WI38 (cell line): ENCODE measurements around the gene DENND1B.

Source experiments
- H3K4me3 ChIP-seq: 2 replicates; pipeline ENCODE4 v1.5.1; 2011; ENCODE audit warnings: low read depth, mild to moderate bottlenecking, control low read depth, low read length
- TF ChIP-seq, protein P1 (sequence below): IDR thresholded peaks from 2 replicates; pipeline ENCODE4 v1.5.1; 2012; ENCODE audit warnings: low read depth, mild to moderate bottlenecking, control low read depth, low read length

DENND1B gene

DNA sequence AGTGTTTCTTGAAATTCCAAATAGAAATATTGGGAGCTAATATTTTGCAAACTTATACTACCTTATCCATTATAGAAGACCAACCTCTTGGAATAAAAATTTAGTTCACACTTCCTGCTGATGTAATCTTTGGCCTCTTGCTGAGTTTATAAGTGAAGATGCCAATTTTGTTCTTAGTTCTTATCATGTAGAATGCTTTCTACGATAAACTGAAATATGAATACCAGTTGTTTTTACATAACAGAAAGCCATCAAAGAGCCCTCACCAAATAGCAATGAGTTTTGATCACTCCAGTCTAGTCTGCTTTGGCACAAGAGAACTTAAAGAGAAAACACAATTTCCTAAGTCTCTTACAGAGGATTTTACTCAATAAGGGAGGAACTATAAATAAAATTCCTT, 89.5 kb downstream of the DENND1B start:
- TF ChIP-seq, protein P1, sequence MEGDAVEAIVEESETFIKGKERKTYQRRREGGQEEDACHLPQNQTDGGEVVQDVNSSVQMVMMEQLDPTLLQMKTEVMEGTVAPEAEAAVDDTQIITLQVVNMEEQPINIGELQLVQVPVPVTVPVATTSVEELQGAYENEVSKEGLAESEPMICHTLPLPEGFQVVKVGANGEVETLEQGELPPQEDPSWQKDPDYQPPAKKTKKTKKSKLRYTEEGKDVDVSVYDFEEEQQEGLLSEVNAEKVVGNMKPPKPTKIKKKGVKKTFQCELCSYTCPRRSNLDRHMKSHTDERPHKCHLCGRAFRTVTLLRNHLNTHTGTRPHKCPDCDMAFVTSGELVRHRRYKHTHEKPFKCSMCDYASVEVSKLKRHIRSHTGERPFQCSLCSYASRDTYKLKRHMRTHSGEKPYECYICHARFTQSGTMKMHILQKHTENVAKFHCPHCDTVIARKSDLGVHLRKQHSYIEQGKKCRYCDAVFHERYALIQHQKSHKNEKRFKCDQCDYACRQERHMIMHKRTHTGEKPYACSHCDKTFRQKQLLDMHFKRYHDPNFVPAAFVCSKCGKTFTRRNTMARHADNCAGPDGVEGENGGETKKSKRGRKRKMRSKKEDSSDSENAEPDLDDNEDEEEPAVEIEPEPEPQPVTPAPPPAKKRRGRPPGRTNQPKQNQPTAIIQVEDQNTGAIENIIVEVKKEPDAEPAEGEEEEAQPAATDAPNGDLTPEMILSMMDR, result no peak

DNA sequence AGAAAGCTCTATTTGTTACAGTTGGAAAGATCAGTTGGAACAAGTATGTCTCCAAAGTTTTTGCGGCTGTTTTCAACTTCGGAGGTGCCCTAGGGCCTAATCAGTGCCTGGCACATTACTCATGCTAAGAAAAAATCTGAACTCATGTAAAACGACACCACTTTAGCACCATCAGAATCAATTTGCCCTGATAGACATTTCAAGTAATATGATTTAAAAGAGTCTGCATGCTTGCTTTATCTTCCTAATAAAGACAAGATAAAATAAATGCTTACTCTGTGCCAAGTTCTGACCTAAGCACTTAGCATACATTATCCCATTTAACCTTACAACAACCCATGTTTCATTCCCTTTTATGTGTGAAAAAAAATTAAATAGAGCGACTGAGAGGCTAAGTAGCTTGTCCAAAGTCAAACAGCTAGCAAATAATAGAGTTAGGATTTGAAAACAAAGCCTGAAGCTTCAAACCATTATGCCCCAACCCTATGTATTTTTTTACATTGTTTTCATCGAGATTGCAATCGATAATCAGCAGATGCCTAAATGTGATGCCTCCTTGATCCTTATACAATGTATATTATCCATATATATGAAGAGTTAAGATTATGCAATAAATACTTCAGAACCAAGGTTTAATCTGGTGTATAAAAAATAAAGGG, 91.3 kb downstream of the DENND1B start:
- TF ChIP-seq, protein P1, result no peak
- no peak overlapping the region for H3K4me3 ChIP-seq

More for the DNA sequence above, 89.5 kb downstream of the DENND1B start:
- no peak overlapping the region for H3K4me3 ChIP-seq

DNA sequence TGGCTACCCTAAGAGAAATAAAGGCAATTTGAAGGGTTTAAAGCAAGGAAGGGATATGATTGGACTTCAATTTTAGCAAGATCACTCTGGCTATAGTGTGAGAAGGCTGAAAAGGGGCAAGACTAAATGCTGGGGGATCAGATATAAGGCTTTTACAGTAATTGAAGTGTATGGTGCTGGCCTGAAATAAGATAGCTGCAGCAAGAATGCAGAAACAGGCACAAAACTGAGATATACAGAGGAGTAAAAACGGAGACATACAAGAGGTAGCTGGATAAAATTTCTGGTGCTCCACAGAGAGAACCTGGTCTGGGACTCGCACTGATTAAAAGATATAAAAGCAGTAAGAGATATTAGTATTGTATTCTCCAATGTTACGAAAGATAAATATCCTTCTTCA, 92.0 kb downstream of the DENND1B start:
- no peak overlapping the region for H3K4me3 ChIP-seq
- TF ChIP-seq, protein P1, result no peak

DNA sequence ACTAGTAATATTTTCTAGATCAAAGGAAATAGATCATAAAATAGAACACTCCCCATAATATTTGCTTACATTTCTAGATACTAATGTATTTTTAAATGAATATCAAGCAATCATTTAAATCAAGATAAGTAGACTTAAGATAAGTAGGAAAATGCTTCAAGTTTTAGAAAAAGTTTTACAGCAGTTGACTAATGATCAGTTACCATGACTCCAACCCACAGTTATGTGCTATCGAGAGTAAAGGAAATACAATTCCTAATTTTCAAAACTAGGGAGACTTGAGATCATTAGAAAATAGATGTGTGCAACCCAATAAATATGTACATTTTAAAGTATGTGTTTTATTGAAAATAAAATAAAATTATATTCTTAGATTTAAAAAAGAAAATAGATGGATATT, 95.0 kb downstream of the DENND1B start:
- no peak overlapping the region for H3K4me3 ChIP-seq
- TF ChIP-seq, protein P1, result no peak

DNA sequence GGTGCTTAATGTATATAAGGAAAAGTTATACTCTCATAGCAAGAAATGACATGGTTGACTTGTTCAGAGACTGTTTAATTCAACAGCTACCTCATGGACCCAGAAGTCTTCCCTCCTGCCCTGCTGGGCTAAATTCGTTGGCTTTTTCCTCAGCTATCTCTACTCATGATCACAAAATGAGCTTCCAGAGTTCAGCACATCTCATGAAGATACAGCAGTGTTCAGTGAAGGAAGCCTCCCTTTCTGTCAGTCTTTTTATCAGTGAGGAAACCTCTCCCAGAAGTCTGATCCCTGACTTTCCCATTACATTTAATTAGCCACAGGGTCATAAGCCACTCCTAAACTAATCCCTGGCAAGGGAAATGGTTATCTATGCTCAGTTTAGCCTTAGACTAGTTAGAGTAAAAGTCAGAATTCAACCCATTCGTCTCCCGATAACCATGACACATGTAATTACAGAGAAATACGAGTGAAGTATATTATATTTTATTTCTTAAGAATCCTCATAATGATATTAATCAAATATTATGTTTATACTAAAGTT, 97.5 kb downstream of the DENND1B start:
- TF ChIP-seq, protein P1, result no peak
- H3K4me3 ChIP-seq, result no peak overlapping the region

DNA sequence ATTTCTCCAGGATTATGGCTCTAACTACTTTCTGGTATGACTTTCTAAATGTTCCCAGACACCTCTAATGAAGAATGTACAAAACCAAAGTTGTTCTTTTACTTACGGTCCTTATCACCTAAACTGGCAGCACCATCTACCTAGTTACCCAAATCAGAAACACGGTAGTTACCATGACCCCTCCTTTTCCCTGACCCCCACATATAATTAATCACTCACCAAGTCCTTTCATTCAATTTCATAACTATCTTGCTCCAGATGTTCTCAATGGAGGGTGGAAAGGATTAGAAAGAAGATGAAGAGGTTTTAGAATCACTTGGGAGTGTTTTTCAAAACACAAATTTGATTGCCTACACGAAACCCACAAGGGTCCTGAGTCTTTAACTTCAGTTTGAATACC, 98.0 kb downstream of the DENND1B start:
- no peak overlapping the region for H3K4me3 ChIP-seq
- TF ChIP-seq, protein P1, result no peak

DNA sequence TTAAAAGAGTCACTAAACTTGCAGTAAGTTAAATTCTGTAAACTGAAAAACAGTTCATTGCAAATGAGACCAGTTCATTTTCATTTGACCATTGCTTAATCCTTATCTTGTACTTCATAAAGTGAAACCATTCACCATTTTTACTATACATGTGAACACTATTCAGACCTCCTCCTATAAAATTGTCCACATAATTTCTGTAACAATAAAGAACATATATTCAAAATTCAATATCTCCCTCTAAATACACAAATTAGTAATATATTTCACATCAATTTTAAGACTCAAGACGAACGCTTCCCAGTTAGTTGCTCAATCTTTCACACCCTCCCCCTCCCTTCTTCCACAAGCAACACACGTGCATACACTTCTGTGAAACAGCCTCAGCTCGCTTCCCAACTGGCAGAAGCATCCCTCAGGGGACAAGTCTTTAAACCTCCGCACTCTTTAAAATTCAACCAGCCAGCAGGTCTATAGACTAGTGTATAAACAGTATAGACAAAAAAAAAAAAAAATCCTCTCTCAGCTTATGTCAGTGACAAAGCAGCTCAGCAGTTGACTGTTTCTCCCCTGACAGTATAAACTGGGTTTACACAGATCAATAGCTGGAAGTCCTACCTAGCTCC, 99.6 kb downstream of the DENND1B start:
- peak overlapping the region; percentile 13 for H3K4me3 ChIP-seq
- TF ChIP-seq, protein P1, result no peak
